Sigmoid colon (tissue), 4 donors: ENCODE data around the gene MMP13.

Experiments
- CTCF ChIP-seq, 4 experiments: fragments of 450-650 bp in 3 of 4; fragments of 200-600 bp in 1 of 4; IDR thresholded peaks; one replicate each; pipeline ENCODE4 v1.5.1; 2016 to 2019; ENCODE audit warnings: antibody characterized with exemption in 4 of 4, mild to moderate bottlenecking in 3 of 4, moderate library complexity in 2 of 4
- EP300 ChIP-seq, 4 donors: sonication (generic); formaldehyde crosslinking; IDR thresholded peaks; one replicate each; pipeline ENCODE4 v1.6.1; 2017; ENCODE audit warnings: antibody characterized with exemption in 4 of 4

- TF ChIP-seq EP300 (IDR thresholded peaks at IDR 0.05) = no peak
- no peak for TF ChIP-seq CTCF (IDR thresholded peaks at IDR 0.05)
Observed at GRCh38 chr11:102912482-102912830, 43.1 kb downstream of the MMP13 start.
